Testis (tissue), 3 donors: Measurements from ENCODE around the gene CACNA1C. TPM values are rescaled to one million over a fixed set of nuclear protein-coding genes. Genes with fewer than 3 reads are reported as not detected.

Experiments
- DNase-seq: peaks from one replicate; pipeline ENCODE4 v3.0.0-alpha.2; 2019
- H3K27ac ChIP-seq, 2 donors: fragments of 200-600 bp; sonication (generic); one replicate each; pipeline ENCODE4 v1.5.1; 2019
- H3K27me3 ChIP-seq: fragments of 200-600 bp; sonication (generic); one replicate; pipeline ENCODE4 v1.5.1; 2019
- H3K36me3 ChIP-seq: fragments of 200-600 bp; sonication (generic); one replicate; pipeline ENCODE4 v1.5.1; 2017; ENCODE audit warnings: low read depth; ENCODE audit errors: missing control alignments
- H3K4me1 ChIP-seq: fragments of 200-600 bp; sonication (generic); one replicate; pipeline ENCODE4 v1.5.1; 2019
- H3K4me3 ChIP-seq, 2 donors: fragments of 200-600 bp; sonication (generic); one replicate each; pipeline ENCODE4 v1.5.1; 2017 to 2019
- H3K9me3 ChIP-seq: fragments of 200-600 bp; sonication (generic); one replicate; pipeline ENCODE4 v1.5.1; 2017
- POLR2A ChIP-seq: fragments of 450-650 bp; IDR thresholded peaks from one replicate; pipeline ENCODE4 v1.6.1; 2017; ENCODE audit warnings: antibody characterized with exemption, mild to moderate bottlenecking, moderate library complexity
- WGBS, 2 donors: methylation state at CpG; one replicate each; pipeline ENCODE4 v1.1.5; 2018; 5-methylcytosine and 5-hydroxymethylcytosine counted together
- intact Hi-C: fragments of 100-400 bp; cut with DNase I; formaldehyde crosslinking; loops from one replicate; pipeline ENCODE4 v1.15.1; 2023; ENCODE audit warnings: low total_unique reads
- polyA plus RNA-seq: library from polyadenylated mRNA; stranded (reverse); fragments of 350-450 nt; fragmentation: Illumina TruSeq; extraction: RNeasy Lipid Tissue Mini Kit (QIAGEN cat#74804); gene quantifications from one replicate; pipeline ENCODE4 v1.2.3, GENCODE V29; 2014; ENCODE audit warnings: low read depth, low replicate concordance; ENCODE audit not compliant: insufficient read depth
- total RNA-seq, 2 donors: library from RNA; depleted of rRNA; stranded (reverse); fragments of >200 nt; gene quantifications; one replicate each; pipeline ENCODE4 v1.2.3, GENCODE V29; 2016
- TF ChIP-seq, protein P1 (sequence below), 3 experiments: fragments of 450-650 bp in 2 of 3; fragments of 200-600 bp in 1 of 3; sonication (generic) in 1 of 3; IDR thresholded peaks; one replicate each; pipeline ENCODE4 v1.5.1; 2016 to 2019; ENCODE audit warnings: antibody characterized with exemption in 3 of 3, mild to moderate bottlenecking in 2 of 3, moderate library complexity in 1 of 3

Gene CACNA1C
- total and polyA plus RNA-seq, 3 donors from 2014 or later: 20.3 to 36.8 (median 32.0) TPM

DNA sequence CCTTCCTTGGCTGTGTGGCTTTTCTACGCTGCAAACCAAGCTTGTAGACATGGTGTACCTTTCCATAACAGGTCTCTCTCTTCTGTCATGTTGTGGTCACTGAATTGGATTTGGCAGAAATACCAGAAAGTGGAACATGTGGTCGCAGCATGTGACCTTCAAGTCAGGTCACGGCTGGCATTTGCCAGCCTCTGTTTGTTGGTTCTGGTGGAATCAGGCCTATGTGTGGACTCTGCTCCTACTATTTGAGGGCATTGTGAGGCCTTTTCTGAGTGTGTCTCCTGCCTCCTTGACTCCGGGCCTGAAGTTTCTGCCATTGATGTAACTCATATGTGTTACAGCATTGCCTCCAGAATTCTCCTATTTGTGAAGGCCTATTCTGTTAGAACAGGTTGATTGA, 116.7 kb downstream of the CACNA1C start:
- no peak for DNase-seq
- H3K4me3 ChIP-seq: no peak overlapping the region
- H3K36me3 ChIP-seq: no peaks in the 10 kb centered on the region
- no peaks in the 10 kb centered on the region for H3K4me1 ChIP-seq
- H3K9me3 ChIP-seq: no peaks in the 10 kb centered on the region
- H3K27me3 ChIP-seq: no peaks in the 10 kb centered on the region
- intact Hi-C loops: no loop called here
- no peak overlapping the region for H3K27ac ChIP-seq
- no peak for TF ChIP-seq POLR2A
- TF ChIP-seq, protein P1, sequence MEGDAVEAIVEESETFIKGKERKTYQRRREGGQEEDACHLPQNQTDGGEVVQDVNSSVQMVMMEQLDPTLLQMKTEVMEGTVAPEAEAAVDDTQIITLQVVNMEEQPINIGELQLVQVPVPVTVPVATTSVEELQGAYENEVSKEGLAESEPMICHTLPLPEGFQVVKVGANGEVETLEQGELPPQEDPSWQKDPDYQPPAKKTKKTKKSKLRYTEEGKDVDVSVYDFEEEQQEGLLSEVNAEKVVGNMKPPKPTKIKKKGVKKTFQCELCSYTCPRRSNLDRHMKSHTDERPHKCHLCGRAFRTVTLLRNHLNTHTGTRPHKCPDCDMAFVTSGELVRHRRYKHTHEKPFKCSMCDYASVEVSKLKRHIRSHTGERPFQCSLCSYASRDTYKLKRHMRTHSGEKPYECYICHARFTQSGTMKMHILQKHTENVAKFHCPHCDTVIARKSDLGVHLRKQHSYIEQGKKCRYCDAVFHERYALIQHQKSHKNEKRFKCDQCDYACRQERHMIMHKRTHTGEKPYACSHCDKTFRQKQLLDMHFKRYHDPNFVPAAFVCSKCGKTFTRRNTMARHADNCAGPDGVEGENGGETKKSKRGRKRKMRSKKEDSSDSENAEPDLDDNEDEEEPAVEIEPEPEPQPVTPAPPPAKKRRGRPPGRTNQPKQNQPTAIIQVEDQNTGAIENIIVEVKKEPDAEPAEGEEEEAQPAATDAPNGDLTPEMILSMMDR (IDR thresholded peaks at IDR 0.05): no peak
- 91 to 92% methylated on average over 4 of the region's 4 CpGs for WGBS, 2 donors

- Histone ChIP-seq H3K4me3 (no peak overlapping the region), H3K4me1 (no peaks in the 10 kb centered on the region), H3K9me3 (no peaks in the 10 kb centered on the region), H3K27ac (no peak overlapping the region), H3K36me3 (no peaks in the 10 kb centered on the region), H3K27me3 (no peaks in the 10 kb centered on the region)
- 87 to 90% methylated on average over 2 of the region's 2 CpGs for whole genome bisulfite sequencing, 2 donors
- no peak for DNase-seq
- intact Hi-C loops: no loop called here
- TF ChIP-seq, protein P1 (IDR thresholded peaks at IDR 0.05): no peak
- no peak for TF ChIP-seq POLR2A
Measured at GRCh38 chr12:2169940-2170339, 117.2 kb downstream of the CACNA1C start.

GRCh38 chr12:2170376-2170775, 117.6 kb downstream of the CACNA1C start:
- intact Hi-C loops: no loop called here
- Histone ChIP-seq H3K4me3 (no peak overlapping the region), H3K27me3 (no peaks in the 10 kb centered on the region), H3K27ac (no peak overlapping the region), H3K9me3 (no peaks in the 10 kb centered on the region), H3K36me3 (no peaks in the 10 kb centered on the region), H3K4me1 (no peaks in the 10 kb centered on the region)
- peak; percentile 25 for DNase-seq
- no peak for TF ChIP-seq POLR2A
- TF ChIP-seq, protein P1 (IDR thresholded peaks at IDR 0.05): no peak
- 82 to 100% methylated on average over 1 of the region's 1 CpG for WGBS, 2 donors

DNA sequence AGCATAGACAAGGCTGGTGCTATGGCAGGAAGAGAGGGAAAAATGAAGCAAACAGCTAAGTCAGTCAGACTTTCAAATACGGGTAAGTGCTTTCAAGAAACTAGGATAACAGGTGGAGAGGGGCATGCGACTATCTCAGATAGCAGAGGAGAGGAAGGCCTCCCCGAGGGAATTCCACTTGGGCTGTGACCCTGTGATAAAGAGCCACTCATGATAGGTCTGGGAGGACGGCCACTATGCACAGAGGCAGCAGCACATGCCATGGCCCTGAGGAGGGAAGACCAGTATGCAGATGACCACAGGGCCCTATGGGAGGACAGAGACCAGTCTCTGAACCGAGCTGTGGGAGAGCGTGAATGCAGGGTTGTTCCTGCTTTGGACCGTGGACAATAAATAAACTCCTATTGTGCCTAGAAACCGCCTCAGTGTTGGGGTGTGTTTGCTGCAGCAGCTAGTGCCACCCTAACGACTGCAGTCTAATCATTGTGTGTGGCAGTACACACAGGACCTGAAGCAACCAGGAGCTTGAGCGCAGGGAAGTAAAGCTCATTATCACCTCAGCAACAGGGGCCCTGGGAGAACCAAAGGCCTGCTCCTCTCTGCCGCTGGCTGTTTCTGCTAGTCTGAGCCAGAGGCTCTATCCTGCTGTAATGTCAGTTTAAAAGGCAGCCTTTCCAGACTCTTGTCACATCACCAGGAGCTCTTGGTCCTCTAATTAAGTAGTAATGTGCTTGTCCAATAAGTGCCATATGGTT, 119.1 kb downstream of the CACNA1C start:
- no peaks in the 10 kb centered on the region for H3K27me3 ChIP-seq
- no peak overlapping the region for H3K4me3 ChIP-seq
- intact Hi-C loops: no loop called here
- H3K27ac ChIP-seq: no peak overlapping the region
- WGBS, 2 donors: 89 to 90% methylated on average over 8 to 11 of the region's 11 CpGs
- H3K9me3 ChIP-seq: no peaks in the 10 kb centered on the region
- H3K36me3 ChIP-seq: no peaks in the 10 kb centered on the region
- DNase-seq: no peak
- no peak for TF ChIP-seq POLR2A
- TF ChIP-seq, protein P1 (IDR thresholded peaks at IDR 0.05): no peak
- no peaks in the 10 kb centered on the region for H3K4me1 ChIP-seq
